Kidney (tissue), 14 donors: ENCODE measurements around the gene CIITA. TPM values are rescaled to one million over a fixed set of nuclear protein-coding genes. Genes with fewer than 3 reads are reported as not detected.

Experiments
- DNase-seq, 5 donors: peaks; one replicate each; pipeline ENCODE4 v3.0.0-alpha.2; 2013 to 2020
- FAIRE-seq: peaks from 2 replicates; lab custom pipeline; 2012; peaks lifted over from hg19 to GRCh38; lab: Jason Lieb, UNC
- H3K27ac ChIP-seq, 2 donors: one replicate each; pipeline ENCODE4 v1.7.0; 2013; ENCODE audit warnings: low read depth in 2 of 2, low read length in 2 of 2, inconsistent platforms in 1 of 2
- H3K27me3 ChIP-seq: one replicate; pipeline ENCODE4 v1.7.1; 2013; ENCODE audit warnings: low read length, inconsistent platforms; ENCODE audit not compliant: control insufficient read depth, insufficient read depth
- H3K36me3 ChIP-seq, 3 donors: one replicate each; pipeline versions ENCODE4 v1.7.0 to v1.7.1; 2013; ENCODE audit warnings: low read length in 3 of 3, control low read depth in 1 of 3, inconsistent platforms in 1 of 3; ENCODE audit not compliant: insufficient read depth in 3 of 3, control insufficient read depth in 2 of 3
- H3K4me1 ChIP-seq, 3 donors: one replicate each; pipeline versions ENCODE4 v1.7.0 to v1.7.1; 2013; ENCODE audit warnings: low read length in 3 of 3, inconsistent platforms in 1 of 3, low read depth in 1 of 3; ENCODE audit not compliant: control insufficient read depth in 2 of 3, insufficient read depth in 2 of 3
- H3K4me3 ChIP-seq, 3 donors: one replicate each; pipeline versions ENCODE4 v1.7.0 to v1.8.1; 2013; ENCODE audit warnings: low read length in 3 of 3, control low read depth in 1 of 3, inconsistent platforms in 1 of 3
- H3K9ac ChIP-seq, 3 donors: one replicate each; pipeline versions ENCODE4 v1.7.0 to v1.7.1; 2013; ENCODE audit warnings: low read length in 3 of 3, control low read depth in 1 of 3, inconsistent platforms in 1 of 3
- H3K9me3 ChIP-seq, 3 donors: one replicate each; pipeline versions ENCODE4 v1.7.0 to v1.7.1; 2013; ENCODE audit warnings: low read length in 3 of 3, control low read depth in 1 of 3, inconsistent platforms in 1 of 3; ENCODE audit not compliant: control insufficient read depth in 2 of 3, insufficient read depth in 1 of 3
- CTCF ChIP-seq: IDR thresholded peaks from 3 replicates; pipeline ENCODE4 v1.5.1; 2012; ENCODE audit warnings: mild to moderate bottlenecking, moderate library complexity, borderline replicate concordance; ENCODE audit not compliant: insufficient read depth; ENCODE audit errors: extremely low read depth
- intact Hi-C: fragments of 100-400 bp; cut with DNase I; formaldehyde crosslinking; loops from one replicate; pipeline ENCODE4 v1.11.1; 2022
- polyA plus RNA-seq: library from polyadenylated mRNA; stranded (reverse); fragments of 350-450 nt; fragmentation: Illumina TruSeq; extraction: RNeasy Lipid Tissue Mini Kit (QIAGEN cat#74804); gene quantifications from one replicate; pipeline ENCODE4 v1.2.3, GENCODE V29; 2014; ENCODE audit warnings: low read depth, low replicate concordance; ENCODE audit not compliant: insufficient read depth
- total RNA-seq: library from RNA; stranded (reverse); fragmentation: NEBNext Ultra II Directional; extraction: Animal tissue kit (Norgen Biotek cat#: 25700); gene quantifications from one replicate; pipeline ENCODE4 v1.2.1, GENCODE V29; 2021
- donor health status: control.
- donor health status: control.
- donor health status: control.
- donor health status: control.
- donor health status: control.
- donor health status: DM: yes; HTN: yes; CAD: no.
- donor health status: Normal renal cell carcinoma (clear cell type).

The CIITA gene
- total and polyA plus RNA-seq, 2 donors from 2014 or later = 8.3 to 50.5 TPM

- no peak overlapping the region for H3K27ac ChIP-seq
- peaks cover 0 to 13% (median 10%) of the 10 kb centered on the region in 3 donors for H3K4me1 ChIP-seq
- intact Hi-C loops = no loop called here
- no peak for FAIRE-seq
- no peak for TF ChIP-seq CTCF
- H3K36me3 ChIP-seq = no peaks in the 10 kb centered on the region
- no peak overlapping the region for H3K4me3 ChIP-seq
- no peaks in the 10 kb centered on the region for H3K9me3 ChIP-seq
- H3K27me3 ChIP-seq = no peaks in the 10 kb centered on the region
- no peak overlapping the region for H3K9ac ChIP-seq
- no peak for DNase-seq
Measured at GRCh38 chr16:10833271-10833670, 43.7 kb upstream of the CIITA start.

- Histone ChIP-seq H3K36me3 (no peaks in the 10 kb centered on the region), H3K9ac (no peak overlapping the region), H3K27ac (no peak overlapping the region), H3K4me3 (no peak overlapping the region), H3K4me1 (peaks cover 0 to 5% (median 4%) of the 10 kb centered on the region in 3 donors), H3K9me3 (no peaks in the 10 kb centered on the region), H3K27me3 (no peaks in the 10 kb centered on the region)
- FAIRE-seq (no peak), DNase-seq (no peak)
- intact Hi-C loops = no loop called here
- no peak for TF ChIP-seq CTCF
Measured at GRCh38 chr16:10834130-10834529, 42.9 kb upstream of the CIITA start.

GRCh38 chr16:10834766-10835165 lies 42.2 kb upstream of the CIITA start:
- intact Hi-C loops = no loop called here
- no peak overlapping the region for H3K27ac ChIP-seq
- FAIRE-seq (no peak), DNase-seq (no peak)
- no peak overlapping the region for H3K9ac ChIP-seq
- no peaks in the 10 kb centered on the region for H3K36me3 ChIP-seq
- no peaks in the 10 kb centered on the region for H3K27me3 ChIP-seq
- no peaks in the 10 kb centered on the region for H3K9me3 ChIP-seq
- no peak overlapping the region for H3K4me3 ChIP-seq
- TF ChIP-seq CTCF = no peak
- peaks cover 0 to 2% (median 0%) of the 10 kb centered on the region in 3 donors for H3K4me1 ChIP-seq
